H1 (cell line): Measurements from ENCODE around the gene PLEKHM3.

ENCODE experiments used
- EP300 ChIP-seq, 2 experiments: IDR thresholded peaks; 1 replicate in 1 of 2; 2 replicates in 1 of 2; pipeline ENCODE4 v1.6.1; 2011 to 2012; ENCODE audit warnings: low read depth in 2 of 2, low read length in 2 of 2, mild to moderate bottlenecking in 2 of 2, borderline replicate concordance in 1 of 2, inconsistent platforms in 1 of 2, moderate library complexity in 1 of 2
- RFX5 ChIP-seq: IDR thresholded peaks from 2 replicates; pipeline ENCODE4 v1.6.1; 2011; ENCODE audit warnings: low read depth, low read length, improper control_type of control experiment, borderline replicate concordance

DNA sequence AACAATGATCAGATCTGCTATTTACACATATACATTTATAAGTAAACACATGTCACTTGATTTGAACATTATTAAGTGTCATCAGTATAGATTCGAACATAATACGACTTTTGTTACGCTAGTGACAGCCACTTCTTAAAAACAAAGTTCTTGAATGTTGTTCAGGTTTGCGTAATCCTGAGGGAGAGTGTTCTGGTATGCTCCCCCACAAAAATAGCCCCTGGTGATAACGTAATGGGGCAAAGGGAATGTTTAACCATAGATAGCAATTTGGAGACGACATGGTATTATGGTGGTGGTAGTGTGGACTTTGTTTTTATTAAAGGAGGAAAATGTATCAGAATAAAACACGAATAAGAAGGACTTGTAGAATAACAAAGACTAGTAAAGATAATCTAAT lies 90.6 kb downstream of the PLEKHM3 start:
- TF ChIP-seq EP300 (IDR thresholded peaks at IDR 0.05; ENCODE audit: borderline replicate concordance in 1 of 2, low read depth in 2 of 2, low read length in 2 of 2): no peak
- no peak for TF ChIP-seq RFX5
